Stimulated activated CD4-positive, alpha-beta T cell treated with anti-CD3 and anti-CD28 coated beads, Interleukin-1b, Interleukin-23, amount 100 ng/mL, for 48 hours (primary cell): ENCODE measurements around the gene EDN3.

Source experiments
- DNase-seq: peaks from one replicate; pipeline ENCODE4 v3.0.0-alpha.2; 2020

EDN3 gene

DNA sequence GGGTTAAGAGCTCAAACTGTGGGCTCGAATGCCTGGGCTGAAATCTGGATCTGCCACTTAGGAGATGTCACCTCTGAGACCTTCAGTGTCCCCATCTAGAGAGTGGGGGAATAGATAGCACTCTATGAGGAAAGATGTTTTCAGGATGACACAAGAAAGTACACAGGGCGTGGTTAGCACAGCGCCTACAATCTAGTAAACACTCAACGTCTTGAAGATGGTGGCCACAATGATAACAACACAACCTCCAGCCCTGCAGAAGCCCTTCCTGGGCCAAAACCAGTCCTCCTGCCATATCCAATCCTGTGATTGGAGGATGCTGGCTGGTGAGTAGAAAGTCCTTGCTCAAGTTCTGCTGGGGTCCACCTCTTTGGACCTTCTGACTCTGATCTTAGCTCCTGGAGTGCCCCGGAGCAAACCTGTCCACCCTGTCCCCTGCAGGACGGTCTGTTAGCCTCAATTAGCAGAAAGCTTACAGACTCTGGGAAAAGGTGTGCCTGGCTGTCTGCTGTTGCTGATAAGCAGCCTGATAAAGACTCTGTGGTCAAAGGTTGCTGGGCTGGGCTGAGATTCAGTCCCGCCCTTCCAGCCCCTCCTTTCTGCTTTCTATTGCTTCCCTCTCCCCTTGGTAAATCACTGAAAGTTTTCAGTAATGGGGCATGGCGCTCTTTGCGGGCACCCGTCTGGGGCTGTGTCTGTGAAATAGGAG is 8.2 kb downstream of the EDN3 start:
- DNase-seq: no peak

DNA sequence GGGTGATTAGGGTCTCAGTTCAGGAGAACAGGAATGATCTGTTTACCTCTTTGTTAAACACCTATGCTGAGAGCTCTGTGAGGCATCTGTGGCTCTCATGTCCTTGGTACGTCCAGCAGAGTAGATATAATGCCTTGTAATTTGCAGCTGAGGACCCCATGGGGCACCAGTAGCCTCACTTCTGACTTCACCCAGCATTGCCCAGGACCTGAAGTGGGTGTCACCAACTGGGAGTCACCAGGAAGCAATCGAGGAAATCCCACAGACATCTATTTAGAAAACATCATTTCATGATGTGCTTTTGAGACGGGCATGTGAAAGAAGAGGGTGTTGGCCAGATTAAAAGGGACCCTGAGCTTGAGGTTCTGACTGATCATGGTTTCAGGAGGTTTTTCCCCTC is 8.8 kb downstream of the EDN3 start:
- no peak for DNase-seq

DNA sequence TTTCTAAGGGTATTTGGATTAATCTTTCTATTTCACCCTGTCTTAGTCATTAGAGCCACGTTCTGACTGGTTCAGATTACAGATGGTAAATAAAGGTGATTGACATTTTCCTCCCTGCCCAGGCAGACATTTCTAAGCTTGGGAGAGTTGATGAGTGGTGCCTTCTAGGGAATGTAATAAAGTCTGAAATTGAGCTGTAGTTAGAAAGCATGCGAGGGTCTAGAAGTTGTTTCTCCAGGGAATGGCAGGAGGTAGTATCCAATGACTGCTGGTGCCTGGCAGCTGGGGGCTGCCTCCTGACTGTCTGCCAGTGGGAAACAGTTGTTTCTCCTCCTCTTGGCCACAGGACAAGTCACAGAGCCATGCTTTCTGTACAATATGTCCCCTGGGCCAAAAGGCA is 14.6 kb downstream of the EDN3 start:
- no peak for DNase-seq

DNA sequence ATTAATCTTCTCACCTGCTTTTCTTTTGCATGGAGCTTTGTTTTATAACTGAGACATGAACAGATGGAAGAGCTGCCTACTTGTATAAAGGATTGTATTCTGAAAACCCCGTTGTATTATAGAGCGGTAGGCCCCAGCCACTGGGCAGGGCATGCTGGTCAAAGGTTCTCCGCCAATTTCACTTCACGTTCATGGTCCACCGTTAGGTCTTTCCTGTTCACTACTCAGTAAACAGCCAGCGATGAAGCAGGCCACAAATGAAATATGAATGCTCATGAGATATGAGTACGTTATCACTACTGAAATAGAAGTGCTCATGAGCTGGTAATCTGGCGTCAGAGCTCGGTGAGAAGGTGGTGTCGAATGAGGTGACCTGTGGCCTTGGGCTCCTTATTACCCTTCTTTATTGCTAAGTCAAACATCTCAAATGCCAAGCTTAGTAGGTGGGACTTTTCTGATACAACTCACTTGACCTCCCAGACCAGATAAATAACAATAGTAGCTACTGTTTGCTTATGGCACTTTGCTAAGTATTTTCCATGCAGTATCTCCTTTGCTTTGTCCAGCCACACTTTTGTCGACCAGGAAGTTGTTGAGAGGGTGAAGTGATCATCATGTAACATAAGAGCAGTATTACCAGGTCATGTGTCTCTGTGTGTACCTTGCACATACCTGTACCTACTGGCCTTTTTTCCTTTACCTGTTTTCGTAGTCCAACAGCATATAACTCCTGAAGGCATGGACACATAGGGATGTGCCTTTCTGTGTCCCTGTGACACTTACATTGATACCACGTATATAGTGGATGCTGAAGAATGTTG is 16.7 kb downstream of the EDN3 start:
- no peak for DNase-seq

DNA sequence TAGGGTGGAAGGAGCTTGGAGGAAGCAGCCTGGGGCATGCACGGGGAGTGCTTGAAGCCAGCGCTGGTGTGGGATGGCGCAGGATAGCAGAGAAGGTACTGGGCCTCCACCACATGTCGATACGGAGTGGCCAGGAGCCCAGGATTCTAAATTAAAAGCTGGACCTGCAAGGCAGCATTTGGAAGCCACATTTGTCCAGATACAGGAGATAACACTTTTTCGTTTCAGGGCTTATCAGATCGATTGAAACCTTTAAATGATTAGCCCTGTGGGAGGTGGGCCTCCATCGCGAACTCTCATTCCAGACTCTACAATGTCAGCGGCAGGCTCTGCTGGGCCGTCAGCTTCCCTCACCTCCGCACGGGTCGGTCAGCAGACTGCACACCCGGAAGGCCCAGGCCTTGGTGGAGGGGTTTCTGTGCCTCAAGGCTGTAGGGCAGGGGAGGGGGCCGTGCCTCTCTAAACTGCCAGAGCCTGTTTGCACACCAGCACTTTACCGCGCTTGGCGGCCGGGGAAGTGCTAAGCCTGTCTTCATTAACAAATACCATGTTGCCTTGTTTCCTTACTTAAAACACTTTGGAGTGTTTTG is 17.9 kb downstream of the EDN3 start:
- no peak for DNase-seq

DNA sequence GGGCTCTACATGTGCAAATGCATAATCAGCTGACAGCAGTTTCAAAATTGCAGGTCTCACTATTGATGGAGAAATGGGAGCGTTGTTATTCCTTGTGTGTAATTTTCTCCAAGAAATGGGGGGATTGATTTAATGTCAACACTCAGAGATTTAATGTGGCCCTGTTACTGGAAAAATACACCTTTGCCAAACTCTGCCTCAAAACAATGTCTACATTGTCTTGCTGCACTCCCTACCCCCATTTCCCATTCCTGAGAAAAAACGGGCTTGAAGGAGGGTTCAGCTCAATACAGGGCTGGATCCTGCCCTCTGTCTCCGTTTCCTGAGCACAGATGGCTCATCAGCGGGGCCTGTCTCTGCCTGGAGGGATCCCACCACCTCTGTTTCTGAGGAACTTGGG is 18.4 kb downstream of the EDN3 start:
- no peak for DNase-seq

DNA sequence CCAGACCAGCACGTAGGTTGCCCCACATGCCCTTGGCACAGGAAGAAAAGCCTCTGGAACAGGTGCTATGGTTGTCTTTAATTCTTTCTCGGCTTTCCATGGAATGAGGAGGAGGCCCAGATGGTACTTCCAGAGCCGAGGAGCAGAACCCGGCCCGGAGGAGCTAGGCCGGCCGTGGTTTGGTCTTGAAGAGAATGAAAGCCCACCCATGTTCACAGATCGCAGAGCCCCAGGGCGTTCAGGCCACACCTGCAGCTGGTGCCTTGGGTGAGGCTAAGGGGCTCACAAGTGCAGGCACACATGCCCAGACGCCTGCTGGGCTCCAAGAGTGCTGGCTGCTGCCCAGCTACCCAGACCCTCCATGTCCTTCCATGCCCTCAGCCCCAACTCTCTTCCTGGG is 20.0 kb downstream of the EDN3 start:
- no peak for DNase-seq

DNA sequence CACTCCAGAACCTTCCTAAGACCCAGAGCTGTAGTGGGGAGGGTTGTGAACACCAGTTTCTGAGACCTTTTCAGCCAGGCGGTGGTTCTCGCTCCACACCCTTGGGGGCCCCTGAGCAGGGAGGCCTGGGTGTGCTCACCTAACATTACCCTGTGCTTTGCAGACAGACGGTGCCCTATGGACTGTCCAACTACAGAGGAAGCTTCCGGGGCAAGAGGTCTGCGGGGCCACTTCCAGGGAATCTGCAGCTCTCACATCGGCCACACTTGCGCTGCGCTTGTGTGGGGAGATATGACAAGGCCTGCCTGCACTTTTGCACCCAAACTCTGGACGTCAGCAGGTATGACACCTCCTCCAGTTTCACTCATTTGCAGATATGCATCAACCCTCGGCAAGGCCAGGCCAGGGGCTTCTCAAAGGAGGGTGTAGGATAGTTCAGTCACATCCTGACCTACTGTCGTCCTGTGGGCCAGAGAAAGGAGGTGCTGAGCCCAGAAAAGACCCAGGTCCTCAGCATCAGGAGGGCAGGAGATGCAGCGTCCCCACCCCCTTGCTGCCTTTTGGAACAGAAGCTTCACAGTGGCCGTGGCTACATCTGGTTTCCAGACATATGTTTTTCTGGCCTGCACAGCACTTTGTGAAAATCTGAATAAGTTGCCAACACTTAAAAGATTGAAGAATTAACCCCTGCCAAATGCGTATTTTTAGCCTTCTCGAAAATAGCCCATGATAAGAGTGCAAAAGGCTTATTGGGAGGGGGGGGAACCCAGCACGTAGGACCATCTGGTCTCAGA is 20.6 kb downstream of the EDN3 start:
- DNase-seq: no peak

DNA sequence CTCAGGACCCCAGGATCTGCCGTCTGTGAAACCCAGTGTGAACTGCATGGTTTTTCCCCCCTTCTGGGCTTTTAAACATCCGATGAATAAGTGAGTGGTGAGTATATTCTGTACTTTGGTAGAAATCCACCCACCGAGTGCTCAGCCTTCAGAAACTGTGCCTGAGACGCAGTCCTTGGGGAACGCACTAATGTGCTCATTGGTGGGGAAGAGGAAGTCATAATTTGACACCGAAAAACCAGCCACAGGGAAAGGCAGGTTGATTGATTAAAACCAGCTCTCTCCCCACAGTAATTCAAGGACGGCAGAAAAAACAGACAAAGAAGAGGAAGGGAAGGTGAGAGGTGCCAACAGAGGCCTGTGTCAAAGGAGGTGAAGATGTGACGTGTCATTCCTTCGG is 21.7 kb downstream of the EDN3 start:
- DNase-seq: no peak

DNA sequence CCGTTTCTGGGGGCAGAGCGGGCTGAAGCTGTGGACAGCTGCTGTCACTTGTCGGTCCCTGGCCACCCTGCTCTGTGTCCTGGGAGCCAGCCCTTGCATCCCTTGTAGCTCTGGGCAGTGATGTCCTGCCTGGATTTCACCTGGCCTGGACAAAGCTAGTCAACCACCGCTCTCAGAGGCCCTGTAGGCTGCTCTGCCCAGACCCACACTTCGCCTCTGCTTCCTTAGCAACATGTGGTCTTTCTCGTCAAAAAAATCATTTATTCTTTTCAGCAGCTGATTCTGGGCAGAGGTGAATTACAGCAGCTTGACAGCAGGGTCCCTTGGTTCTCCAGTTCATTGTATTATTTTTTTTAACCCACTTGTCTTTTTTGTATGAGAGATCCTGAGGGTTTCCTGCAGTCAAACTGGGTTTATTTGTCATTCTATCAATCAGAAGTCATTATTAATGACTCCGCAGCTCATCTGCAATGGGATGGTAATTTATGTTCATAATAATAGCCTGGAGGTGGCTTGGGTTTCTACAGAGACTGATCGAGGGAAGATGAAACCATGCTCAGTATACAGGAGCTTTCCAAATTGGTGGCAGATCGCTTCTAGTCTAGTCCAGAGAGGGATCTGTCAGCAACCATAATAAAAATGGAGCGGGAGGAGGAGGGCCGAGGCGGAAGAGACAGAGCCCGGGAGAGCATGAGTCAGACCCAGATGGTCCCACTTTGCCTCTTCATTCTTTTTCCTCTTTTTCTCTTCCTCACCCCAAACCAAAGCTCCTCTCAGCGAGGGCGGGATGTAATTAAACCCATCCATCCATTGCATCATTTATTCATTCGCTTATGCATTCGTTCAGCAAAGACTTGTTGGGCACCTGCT is 22.4 kb downstream of the EDN3 start:
- no peak for DNase-seq

DNA sequence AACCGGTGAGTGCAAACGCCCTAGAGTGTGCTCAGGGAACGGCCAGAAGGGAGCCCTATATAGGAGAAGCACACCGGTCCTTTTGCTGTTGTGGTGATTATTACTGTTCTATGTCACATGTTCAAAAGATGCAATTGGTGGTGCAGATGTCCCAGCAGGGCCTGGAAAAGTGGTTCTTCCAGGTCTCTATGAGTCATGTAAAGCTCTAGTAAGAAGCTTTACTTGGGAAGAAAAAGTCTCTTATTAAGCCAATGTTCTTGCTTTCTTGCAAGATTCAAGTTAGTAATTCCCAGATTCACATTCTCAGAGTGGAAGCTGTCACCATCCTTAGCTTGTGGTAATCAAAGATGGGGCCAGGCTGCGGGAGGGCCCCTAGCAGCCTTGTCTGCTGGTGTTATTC is 23.3 kb downstream of the EDN3 start:
- no peak for DNase-seq

DNA sequence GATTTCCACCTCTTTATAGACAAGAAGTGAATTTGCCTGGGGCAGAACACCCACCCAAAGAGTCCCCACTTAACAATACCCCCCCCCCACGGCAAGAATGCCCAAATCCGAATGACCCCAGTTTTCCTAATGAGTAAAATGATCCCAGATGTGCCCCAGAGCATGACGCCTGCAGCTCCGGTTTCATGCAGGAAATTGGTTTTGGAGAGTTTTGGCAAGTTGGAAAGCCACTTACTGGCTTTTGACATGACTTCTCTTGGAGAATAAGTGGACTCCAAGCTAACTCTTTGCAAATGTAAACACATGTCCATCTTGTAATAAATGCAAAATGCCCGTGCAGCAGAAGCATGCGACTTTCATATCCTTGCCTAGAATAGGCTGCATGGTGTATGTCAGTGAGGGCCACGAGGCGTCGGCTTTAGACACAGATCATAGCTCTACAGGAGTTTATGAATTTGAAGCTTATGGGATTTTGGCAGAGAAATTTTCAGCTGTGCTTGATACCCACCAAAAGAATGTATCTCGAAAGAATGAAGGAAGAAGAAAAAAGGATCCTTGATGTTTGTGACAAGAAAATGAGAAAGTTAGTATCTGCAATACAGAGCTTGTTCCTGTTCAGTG is 24.2 kb downstream of the EDN3 start:
- no peak for DNase-seq

DNA sequence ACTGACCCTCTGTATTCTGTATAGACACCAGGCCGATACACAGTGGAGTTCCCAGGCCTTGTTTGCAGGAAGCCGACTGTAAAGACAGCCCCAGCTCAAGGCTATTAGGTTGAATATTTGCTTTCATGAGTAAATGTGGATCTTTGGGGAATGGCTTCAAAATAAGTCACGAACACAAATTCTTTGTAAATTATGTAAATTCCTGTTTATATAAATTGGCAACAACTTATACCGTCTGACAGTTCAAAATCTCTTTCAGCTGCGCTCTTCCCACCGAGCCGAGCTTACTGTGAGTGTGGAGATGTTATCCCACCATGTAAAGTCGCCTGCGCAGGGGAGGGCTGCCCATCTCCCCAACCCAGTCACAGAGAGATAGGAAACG is 24.7 kb downstream of the EDN3 start:
- DNase-seq: no peak

DNA sequence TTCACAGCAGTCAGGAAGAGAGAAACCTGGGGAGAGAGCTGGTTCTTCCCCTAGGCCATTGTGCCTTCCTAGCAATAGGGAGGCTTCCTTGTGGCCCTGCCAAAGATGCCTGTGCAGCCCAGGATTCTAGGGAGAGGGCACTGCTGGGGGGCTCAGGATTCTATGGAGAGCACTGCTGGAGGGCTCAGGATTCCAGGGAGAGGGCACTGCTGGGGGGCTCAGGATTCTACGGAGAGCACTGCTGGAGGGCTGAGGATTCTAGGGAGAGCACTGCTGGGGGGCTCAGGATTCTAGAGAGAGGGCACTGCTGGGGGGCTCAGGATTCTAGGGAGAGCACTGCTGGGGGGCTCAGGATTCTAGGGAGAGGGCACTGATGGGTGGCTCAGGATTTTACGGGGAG is 25.8 kb downstream of the EDN3 start:
- no peak for DNase-seq

DNA sequence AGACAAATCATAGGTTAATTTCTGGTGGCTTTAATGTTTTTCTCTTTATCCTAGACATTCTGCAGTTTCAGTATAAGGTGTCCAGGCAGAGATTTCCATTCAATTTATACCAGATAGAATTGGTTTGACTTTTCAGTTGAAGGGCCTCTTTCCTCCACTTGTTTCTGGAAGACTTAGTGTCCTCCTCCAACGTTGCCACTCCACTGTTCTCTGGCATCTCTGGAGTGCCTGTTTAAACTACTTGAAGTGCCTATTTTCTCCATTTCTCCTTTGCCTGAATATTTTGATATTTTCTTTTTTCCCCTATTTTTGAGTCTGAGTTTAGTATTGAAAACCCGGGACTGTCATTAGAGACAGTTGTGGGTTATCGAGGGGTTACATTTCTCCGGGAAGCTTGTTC is 27.7 kb downstream of the EDN3 start:
- DNase-seq: no peak

DNA sequence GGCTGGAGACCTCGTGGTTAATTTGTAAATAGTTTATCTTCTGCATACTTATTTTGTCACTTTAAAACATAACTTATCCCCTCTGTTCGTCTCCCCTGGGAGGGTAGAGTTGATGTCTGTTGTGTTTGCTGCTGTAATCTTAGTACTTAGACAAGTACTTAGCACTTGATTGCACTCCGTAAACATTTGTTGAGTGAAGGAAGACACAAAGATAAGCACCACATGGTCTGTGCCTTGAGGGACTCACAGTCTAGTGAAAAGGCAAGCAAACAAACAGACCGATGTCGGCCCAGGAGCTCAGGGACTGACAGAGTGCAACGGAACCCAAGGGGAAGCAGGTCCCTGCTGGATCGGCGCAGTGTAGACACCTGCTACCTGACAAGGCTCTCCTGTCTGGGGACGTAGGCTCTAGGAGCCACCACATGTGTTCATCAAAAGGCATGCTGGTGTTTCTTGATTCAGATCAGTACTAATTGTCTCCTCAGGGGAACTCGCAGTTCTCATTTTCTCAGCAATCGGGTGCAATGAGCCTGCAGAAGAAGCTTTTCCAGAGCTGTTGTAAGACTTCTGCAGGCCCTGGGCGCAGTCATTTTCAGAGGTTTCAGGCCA is 31.4 kb downstream of the EDN3 start:
- no peak for DNase-seq

DNA sequence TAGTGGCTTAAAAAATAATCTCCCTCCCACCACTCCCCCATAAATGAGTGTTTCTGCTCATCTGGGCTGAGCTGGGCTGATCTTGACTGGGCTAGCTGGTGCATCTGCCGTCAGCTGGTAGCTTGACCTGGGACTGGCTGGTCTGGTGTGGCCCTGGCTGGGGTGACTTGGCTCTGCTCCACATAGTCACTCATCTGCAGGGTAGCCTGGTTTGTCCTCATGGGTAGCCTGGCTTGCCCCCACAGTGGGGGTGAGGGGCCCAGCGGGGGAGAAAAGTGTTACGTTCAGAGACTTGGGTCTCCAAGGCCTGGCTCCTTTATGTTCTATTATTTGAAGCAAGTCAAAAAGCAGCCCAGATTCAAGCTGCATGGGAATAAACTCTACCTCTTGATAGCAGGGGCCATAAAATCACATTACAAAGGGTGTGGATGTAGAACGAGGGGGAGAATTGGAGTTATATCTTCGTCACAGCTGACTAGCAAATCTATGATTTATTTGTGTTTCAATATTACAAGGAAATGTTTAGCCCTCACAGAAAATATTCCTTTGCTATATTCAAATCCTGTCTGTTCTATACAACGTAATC is 32.9 kb downstream of the EDN3 start:
- no peak for DNase-seq

DNA sequence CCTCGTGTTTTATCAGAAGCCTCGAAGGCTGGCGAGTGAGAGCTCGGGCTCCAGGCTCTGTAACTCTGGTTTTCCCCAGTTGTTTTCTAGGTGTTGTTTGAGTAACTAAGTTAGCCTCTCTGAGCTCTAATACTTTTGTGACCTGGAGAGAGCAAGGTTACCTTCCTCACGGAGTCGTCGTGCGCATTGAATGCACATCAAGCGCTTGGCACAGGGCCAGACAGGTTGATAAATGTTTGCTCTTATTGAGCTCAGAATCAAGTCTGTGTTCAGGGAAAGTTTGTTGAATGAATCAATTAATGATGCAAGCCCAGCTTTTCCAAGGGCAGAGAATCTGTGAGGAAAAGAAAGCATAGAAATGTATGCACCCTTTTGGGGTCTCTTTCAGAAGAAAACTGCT is 33.5 kb downstream of the EDN3 start:
- DNase-seq: no peak

DNA sequence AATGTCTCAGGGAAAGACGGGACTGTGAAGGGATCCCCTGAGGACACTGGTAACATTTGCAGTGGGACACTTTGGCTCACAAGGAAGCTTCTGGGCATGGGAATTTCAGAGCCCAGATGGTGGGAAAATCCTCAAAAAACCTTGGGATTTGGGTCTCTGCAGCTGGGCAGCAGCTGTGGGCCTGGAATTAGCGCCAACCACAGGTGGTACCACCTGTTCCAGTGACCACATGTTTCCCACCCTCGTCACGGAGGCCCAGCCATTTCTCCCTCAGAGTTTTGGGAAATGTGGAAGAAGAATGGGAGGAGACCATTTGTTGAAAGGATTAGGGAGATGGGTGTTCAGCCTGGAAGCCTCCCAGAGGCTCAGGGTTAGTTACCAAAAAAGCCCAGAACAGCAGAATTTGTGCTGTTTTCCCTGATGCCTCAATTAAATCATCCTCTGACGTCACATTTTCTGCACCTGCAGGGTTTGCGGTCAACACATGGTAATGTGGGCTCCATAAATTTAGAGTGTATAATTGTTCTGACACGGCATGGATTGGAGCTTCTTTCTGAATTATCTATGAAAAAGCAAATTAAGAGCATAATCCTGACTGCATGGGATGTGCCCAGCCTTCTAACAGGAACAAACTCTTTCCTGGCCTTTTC is 34.4 kb downstream of the EDN3 start:
- no peak for DNase-seq

DNA sequence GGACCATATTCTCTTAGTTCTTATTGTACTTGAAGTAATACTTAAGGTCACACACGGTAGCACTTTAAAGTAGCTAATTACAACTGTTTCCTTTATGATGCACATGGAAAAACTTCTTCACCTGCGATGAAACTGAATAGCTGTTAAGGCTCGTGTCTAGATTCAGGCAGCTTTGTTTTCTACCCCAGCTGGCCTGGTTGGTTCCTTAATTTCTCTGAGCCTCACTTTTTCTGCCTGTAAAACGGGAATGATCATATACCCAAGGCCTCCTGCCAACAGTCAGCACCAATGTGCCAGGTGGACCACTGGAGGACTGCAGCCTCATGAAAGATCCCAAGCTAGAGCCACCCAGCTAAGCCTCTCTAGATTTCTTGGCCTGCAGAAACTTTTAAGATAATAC is 35.0 kb downstream of the EDN3 start:
- DNase-seq: no peak

DNA sequence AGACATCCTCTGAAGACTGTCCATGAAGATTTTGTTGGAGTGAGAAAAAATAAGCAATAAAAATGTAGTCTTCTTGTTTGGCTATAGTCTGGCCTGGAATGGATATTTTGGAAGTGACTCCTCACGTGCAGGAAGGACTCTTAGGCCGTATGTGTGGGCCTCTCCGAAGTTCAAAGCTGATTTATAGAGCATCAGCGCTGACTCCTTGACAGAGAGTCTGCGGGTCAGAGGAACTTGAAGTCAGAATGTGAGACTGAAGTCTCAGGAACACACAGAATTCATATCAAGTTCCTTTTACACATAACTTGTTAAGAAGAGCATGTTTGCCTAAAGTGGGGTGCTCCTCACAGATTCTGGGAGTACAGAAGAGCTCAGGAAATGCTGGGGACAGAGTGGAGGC is 36.1 kb downstream of the EDN3 start:
- no peak for DNase-seq
